ENCODE measurements around the gene ANKRD31. TPM values are rescaled to one million over a fixed set of nuclear protein-coding genes. Genes with fewer than 3 reads are reported as not detected.
A peak's percentile ranks its signal among the peaks of the same experiment; 100 is the strongest.

Gene ANKRD31
- total RNA-seq, 1 donor from 2014 or later: 1.2 TPM

GRCh38 chr5:75051217-75051751, 185.4 kb downstream of the ANKRD31 start:
- intact Hi-C loops (cut with DNase I): no loop called here

GRCh38 chr5:75050415-75050814, 186.3 kb downstream of the ANKRD31 start:
- intact Hi-C loops (cut with DNase I): no loop called here
- Histone ChIP-seq H3K36me3 (no peaks in the 10 kb centered on the region), H3K27ac (peak overlapping the region; percentile 15), H3K9me3 (no peaks in the 10 kb centered on the region), H3K4me3 (no peak overlapping the region), H3K4me1 (peaks cover 48% of the 10 kb centered on the region), H3K27me3 (no peaks in the 10 kb centered on the region)
- DNase-seq (ENCODE audit: extremely low spot score in 2 of 2): no peak
- TF ChIP-seq POLR2AphosphoS5 (IDR thresholded peaks at IDR 0.05; ENCODE audit: insufficient read depth in 1 of 2, low read depth in 1 of 2) (no peak), CTCF (IDR thresholded peaks at IDR 0.05) (peak in 1 of 3 experiments; percentile 11), POLR2A (IDR thresholded peaks at IDR 0.05) (no peak)

More at GRCh38 chr5:75051217-75051751, 185.4 kb downstream of the ANKRD31 start:
- DNase-seq (ENCODE audit: extremely low spot score in 2 of 2): no peak
- H3K27ac ChIP-seq: peak overlapping the region; percentile 15
- no peak for TF ChIP-seq POLR2A (IDR thresholded peaks at IDR 0.05)
- TF ChIP-seq POLR2AphosphoS5 (IDR thresholded peaks at IDR 0.05; ENCODE audit: insufficient read depth in 1 of 2, low read depth in 1 of 2): no peak
- no peak for TF ChIP-seq CTCF (IDR thresholded peaks at IDR 0.05)
- H3K36me3 ChIP-seq: no peaks in the 10 kb centered on the region
- no peaks in the 10 kb centered on the region for H3K27me3 ChIP-seq
- H3K4me3 ChIP-seq: peak overlapping the region; percentile 84 to 90
- H3K4me1 ChIP-seq: peaks cover 48% of the 10 kb centered on the region
- H3K9me3 ChIP-seq: no peaks in the 10 kb centered on the region

GRCh38 chr5:75049456-75050351, 187.0 kb downstream of the ANKRD31 start:
- Histone ChIP-seq H3K27me3 (no peaks in the 10 kb centered on the region), H3K36me3 (no peaks in the 10 kb centered on the region), H3K9me3 (no peaks in the 10 kb centered on the region), H3K4me1 (peaks cover 45% of the 10 kb centered on the region), H3K4me3 (no peak overlapping the region), H3K27ac (no peak overlapping the region)
- TF ChIP-seq POLR2A (IDR thresholded peaks at IDR 0.05): no peak
- TF ChIP-seq CTCF (IDR thresholded peaks at IDR 0.05): peak; percentile 17 to 44 (median 32)
- peak in 1 of 2 donors; percentile 10 for TF ChIP-seq POLR2AphosphoS5 (IDR thresholded peaks at IDR 0.05; ENCODE audit: insufficient read depth in 1 of 2, low read depth in 1 of 2)
- intact Hi-C loops (cut with DNase I): no loop called here
- DNase-seq (ENCODE audit: extremely low spot score in 2 of 2): no peak

GRCh38 chr5:75048457-75048953, 188.2 kb downstream of the ANKRD31 start:
- H3K27me3 ChIP-seq: no peaks in the 10 kb centered on the region
- peak overlapping the region; percentile 0 to 14 for H3K4me3 ChIP-seq
- H3K27ac ChIP-seq: peak overlapping the region; percentile 47
- TF ChIP-seq POLR2A (IDR thresholded peaks at IDR 0.05) (no peak), CTCF (IDR thresholded peaks at IDR 0.05) (no peak), POLR2AphosphoS5 (IDR thresholded peaks at IDR 0.05; ENCODE audit: insufficient read depth in 1 of 2, low read depth in 1 of 2) (no peak)
- intact Hi-C loops (cut with DNase I): no loop called here
- peaks cover 37% of the 10 kb centered on the region for H3K4me1 ChIP-seq
- H3K9me3 ChIP-seq: no peaks in the 10 kb centered on the region
- no peaks in the 10 kb centered on the region for H3K36me3 ChIP-seq
- DNase-seq (ENCODE audit: extremely low spot score in 2 of 2): no peak

All from vagina (tissue), 2 donors.